ENCODE results near the gene TP53TG5. TPM values are rescaled to one million over a fixed set of nuclear protein-coding genes. Genes with fewer than 3 reads are reported as not detected.

Gene TP53TG5
- total and polyA plus RNA-seq, 2 of the 8 experiments (the other 6 are each of a cell fraction or from before 2014, with no cell fraction given) = not detected

GRCh38 chr20:45408646-45409213, 30.6 kb upstream of the TP53TG5 start:
- peaks cover 0 to 8% (median 3%) of the 10 kb centered on the region in 4 experiments; a peak in 4 of 7 replicates for H3K4me1 ChIP-seq (replicated peaks in 1 of 4; ENCODE audit: control insufficient read depth in 3 of 4, insufficient read depth in 4 of 4, low read length in 3 of 4)
- no peaks in the 10 kb centered on the region for H3K9me3 ChIP-seq (ENCODE audit: insufficient read depth in 2 of 2, low read depth in 1 of 2, low read length in 1 of 2)
- FAIRE-seq = no peak
- H3K4me3 ChIP-seq (ENCODE audit: extremely low read depth in 1 of 4, insufficient read depth in 2 of 4, low read depth in 3 of 4, low read length in 4 of 4) = no peak overlapping the region
- no peak for DNase-seq (ENCODE audit: low read depth in 1 of 2, low spot score in 2 of 2)
- H3K14ac ChIP-seq (ENCODE audit: insufficient read length) = no peak overlapping the region
- no peak overlapping the region for H3K27ac ChIP-seq (ENCODE audit: low read depth, low read length)
- H3K23ac ChIP-seq (ENCODE audit: insufficient read length) = no peak overlapping the region
- no peak overlapping the region for H2BK12ac ChIP-seq (ENCODE audit: low read depth, low read length)
- no peak overlapping the region for H2BK15ac ChIP-seq (ENCODE audit: low read length)
- H2BK20ac ChIP-seq (ENCODE audit: low read length) = no peak overlapping the region
- peaks cover 5 to 15% (median 13%) of the 10 kb centered on the region in 4 experiments for H3K36me3 ChIP-seq (ENCODE audit: control insufficient read depth in 2 of 4, insufficient read depth in 4 of 4, low read length in 3 of 4)
- 93% methylated on average over 7 of the region's 7 CpGs; no CpG with 5 or more reads in 1 of the 2 experiments for WGBS, 2 experiments (ENCODE audit: extremely low coverage in 1 of 2, insufficient coverage in 1 of 2, insufficient read length in 1 of 2, insufficient replicate concordance in 2 of 2, low coverage in 1 of 2, low lambda C conversion rate in 2 of 2, missing lambda C conversion rate in 1 of 2)
- no peak overlapping the region for H4K5ac ChIP-seq (ENCODE audit: insufficient read length, low read depth, low read length)
- ChIA-PET CTCF (ENCODE audit: partially characterized antibody) (interaction anchor here (1.3 to 12.6 kb wide), 5 partner anchors 9 to 68 kb away, joined by 3 to 127 read pairs (median 4); partner anchors contain the start of gene TP53TG5), POLR2A (ENCODE audit: partially characterized antibody) (interaction anchor here (1.2 to 5.7 kb wide), 5 partner anchors 9 to 35 kb away, joined by 3 to 71 read pairs (median 3); partner anchors contain the start of gene PIGT)
- H2AFZ ChIP-seq (ENCODE audit: low read length) = no peak overlapping the region
- no peak overlapping the region for H3K4ac ChIP-seq (replicated peaks; ENCODE audit: insufficient read length, low read depth, low read length)
- peaks cover 4 to 5% of the 10 kb centered on the region in 2 experiments for H4K20me1 ChIP-seq (replicated peaks in 1 of 2; ENCODE audit: control insufficient read depth in 1 of 2, insufficient read depth in 2 of 2, low read length in 2 of 2)
- H3K23me2 ChIP-seq (ENCODE audit: low read depth, low read length) = peaks cover 21% of the 10 kb centered on the region
- H2BK120ac ChIP-seq (replicated peaks; ENCODE audit: low read depth, low read length) = no peak overlapping the region
- no peaks in the 10 kb centered on the region for H3K79me1 ChIP-seq (ENCODE audit: low read depth, low read length)
- no peak overlapping the region for H3K18ac ChIP-seq (ENCODE audit: extremely low read depth, low read length)
- H3K4me2 ChIP-seq (ENCODE audit: insufficient read depth in 1 of 2, low read depth in 2 of 2, low read length in 2 of 2) = no peak overlapping the region; a peak in 1 of 4 replicates
- H2AK5ac ChIP-seq (ENCODE audit: low read depth, low read length) = no peak overlapping the region
- H3K9ac ChIP-seq (replicated peaks in 1 of 4; ENCODE audit: extremely low read depth in 1 of 4, low read depth in 3 of 4, low read length in 3 of 4) = no peak overlapping the region
- H3K56ac ChIP-seq (replicated peaks; ENCODE audit: insufficient read length, low read depth, low read length) = no peak overlapping the region
- peak overlapping the region; percentile 7; the same call in 1 of the 2 replicates for H4K8ac ChIP-seq (ENCODE audit: extremely low read depth, insufficient read depth, low read length)
- no peak overlapping the region for H2BK5ac ChIP-seq (ENCODE audit: low read depth, low read length)
- no peak overlapping the region for H4K91ac ChIP-seq (replicated peaks; ENCODE audit: insufficient read length, low read length)
- H3K79me2 ChIP-seq (ENCODE audit: control insufficient read depth in 1 of 2, insufficient read depth in 2 of 2, low read length in 2 of 2) = peaks cover 0 to 9% of the 10 kb centered on the region in 2 experiments; a peak in 1 of 4 replicates
- peaks cover 2 to 20% (median 10%) of the 10 kb centered on the region in 4 experiments; a peak in 6 of 7 replicates for H3K27me3 ChIP-seq (replicated peaks in 1 of 4; ENCODE audit: control insufficient read depth in 3 of 4, extremely low read depth in 1 of 4, insufficient read depth in 3 of 4, low read length in 3 of 4)
- TF ChIP-seq E2F6 (IDR thresholded peaks at IDR 0.05) = no peak
- TF ChIP-seq SIX5 (IDR thresholded peaks at IDR 0.05; ENCODE audit: low read depth, low read length) = no peak
- no peak for TF ChIP-seq EZH2 (IDR thresholded peaks at IDR 0.05; ENCODE audit: low read depth, low read length, severe bottlenecking)
- TF ChIP-seq POLR2AphosphoS5 (IDR thresholded peaks at IDR 0.05; ENCODE audit: low read depth, low read length) = no peak
- no peak for TF ChIP-seq RAD21 (IDR thresholded peaks at IDR 0.05 in 1 of 2, conservative IDR thresholded peaks at IDR 0.05 in 1 of 2; ENCODE audit: low read depth in 2 of 2, low read length in 2 of 2)
- TF ChIP-seq ATF2 (IDR thresholded peaks at IDR 0.05; ENCODE audit: low read length) = no peak
- TF ChIP-seq POLR2A (IDR thresholded peaks at IDR 0.05; ENCODE audit: control extremely low read depth in 1 of 2, low read depth in 2 of 2, low read length in 2 of 2) = no peak
- no peak for TF ChIP-seq ASH2L (IDR thresholded peaks at IDR 0.05; ENCODE audit: low read length)
- TF ChIP-seq TCF12 (IDR thresholded peaks at IDR 0.05; ENCODE audit: low read depth, low read length) = no peak
- TF ChIP-seq CEBPB (IDR thresholded peaks at IDR 0.05; ENCODE audit: low read depth, low read length) = no peak
- TF ChIP-seq POU5F1 (IDR thresholded peaks at IDR 0.05; ENCODE audit: low read depth, low read length) = no peak

Measured in H1 (cell line).